ENCODE measurements around the gene ANKRD31.

GRCh38 chr5:75243510-75243909, 6.8 kb upstream of the ANKRD31 start:
- TF ChIP-seq CTCF (IDR thresholded peaks at IDR 0.05) (no peak), POLR2A (IDR thresholded peaks at IDR 0.05; ENCODE audit: low read depth) (no peak), POLR2AphosphoS5 (IDR thresholded peaks at IDR 0.05) (no peak)

Data from esophagus muscularis mucosa (tissue), 3 donors.